Stimulated activated CD8-positive, alpha-beta memory T cell treated with anti-CD3 and anti-CD28 coated beads, Interleukin-7, amount 100 ng/mL, for 48 hours (primary cell): Measurements from ENCODE around the gene HOXC6.
"Not testable (repeated sequence)": the region's sequence is repeated elsewhere in the genome, so short reads cannot be mapped to it uniquely, and the experiment has no call there.

Source experiments
- DNase-seq, 2 donors: peaks; one replicate each; pipeline ENCODE4 v3.0.0-alpha.2; 2020; ENCODE audit warnings: low read depth in 1 of 2; ENCODE audit errors: extremely low read depth in 1 of 2

The HOXC6 gene

GRCh38 chr12:54077843-54078242, 49.6 kb downstream of the HOXC6 start:
- DNase-seq, result not testable (repeated sequence)

DNA sequence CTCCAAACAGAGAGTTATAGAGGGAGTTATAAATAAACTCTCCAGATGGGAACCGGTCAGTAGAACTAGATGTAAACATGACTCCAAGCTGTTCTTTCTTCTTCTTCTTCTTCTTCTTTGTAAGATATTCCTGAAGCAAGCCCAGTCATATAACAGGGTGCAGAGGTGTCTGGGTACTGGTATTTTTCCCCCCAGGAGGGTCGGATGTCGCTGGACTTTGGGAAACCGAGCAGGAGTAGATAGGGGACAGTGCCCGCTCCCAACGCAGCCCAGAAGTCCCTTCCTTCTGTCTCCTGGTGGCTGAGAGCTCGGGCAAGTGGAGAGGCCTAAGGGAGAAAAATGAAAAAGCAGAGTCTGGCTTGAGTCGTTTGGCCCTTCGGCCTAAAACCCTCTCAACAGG, 50.9 kb downstream of the HOXC6 start:
- DNase-seq, result not testable (repeated sequence)
